Neural progenitor cell (in vitro differentiated cells): Measurements from ENCODE around the gene KLHL33. TPM values are rescaled to one million over a fixed set of nuclear protein-coding genes. Genes with fewer than 3 reads are reported as not detected.
A peak's percentile ranks its signal among the peaks of the same experiment; 100 is the strongest.

ENCODE experiments used
- DNase-seq: peaks from one replicate; pipeline ENCODE4 v3.0.0-alpha.2; 2016; ENCODE audit warnings: low spot score
- H2AFZ ChIP-seq: fragments of 200-600 bp; sonication (generic); replicated peaks from 2 replicates; pipeline ENCODE4 v1.6.1; 2016; ENCODE audit warnings: antibody characterized with exemption
- H3F3A ChIP-seq: fragments of 200-600 bp; sonication (generic); 2 replicates; pipeline ENCODE4 v1.6.1; 2016; ENCODE audit warnings: antibody characterized with exemption, low read depth
- H3K27ac ChIP-seq: fragments of 200-600 bp; sonication (generic); 2 replicates; pipeline ENCODE4 v1.5.1; 2016; ENCODE audit warnings: mild to moderate bottlenecking
- H3K27me3 ChIP-seq: fragments of 200-600 bp; sonication (generic); 2 replicates; pipeline ENCODE4 v1.6.1; 2016; ENCODE audit warnings: mild to moderate bottlenecking, moderate library complexity
- H3K36me3 ChIP-seq: fragments of 200-600 bp; sonication (generic); 2 replicates; pipeline ENCODE4 v1.5.1; 2016
- H3K4me1 ChIP-seq: fragments of 200-600 bp; sonication (generic); 2 replicates; pipeline ENCODE4 v1.6.1; 2016; ENCODE audit warnings: mixed run types
- H3K4me2 ChIP-seq: fragments of 200-600 bp; sonication (generic); 2 replicates; pipeline ENCODE4 v1.6.1; 2016
- H3K4me3 ChIP-seq: fragments of 200-600 bp; sonication (generic); 2 replicates; pipeline ENCODE4 v1.5.1; 2016
- H3K79me2 ChIP-seq: fragments of 200-600 bp; sonication (generic); 2 replicates; pipeline ENCODE4 v1.6.1; 2016; ENCODE audit warnings: low read depth
- H3K9ac ChIP-seq: fragments of 200-600 bp; sonication (generic); 2 replicates; pipeline ENCODE4 v1.6.1; 2016
- H3K9me3 ChIP-seq: fragments of 200-600 bp; sonication (generic); 2 replicates; pipeline ENCODE4 v1.5.1; 2016; ENCODE audit warnings: low read depth
- H4K20me1 ChIP-seq: fragments of 200-600 bp; sonication (generic); 2 replicates; pipeline ENCODE4 v1.6.1; 2016; ENCODE audit warnings: low read depth
- H3K27ac Mint-ChIP-seq: 3 replicates; pipeline ENCODE4 v1.8.0; 2021; ENCODE audit warnings: mixed read lengths
- H3K27me3 Mint-ChIP-seq: 2 replicates; pipeline ENCODE4 v1.8.0; 2022; ENCODE audit warnings: low read depth, mild to moderate bottlenecking, inconsistent platforms, moderate library complexity, mixed read lengths; ENCODE audit not compliant: insufficient read depth
- H3K36me3 Mint-ChIP-seq: 3 replicates; pipeline ENCODE4 v1.8.0; 2021; ENCODE audit warnings: mixed read lengths
- H3K4me1 Mint-ChIP-seq: 3 replicates; pipeline ENCODE4 v1.8.0; 2021; ENCODE audit warnings: mixed read lengths
- H3K4me3 Mint-ChIP-seq: 3 replicates; pipeline ENCODE4 v1.8.0; 2021; ENCODE audit warnings: mild to moderate bottlenecking, moderate library complexity, mixed read lengths
- H3K9me3 Mint-ChIP-seq: 3 replicates; pipeline ENCODE4 v1.8.0; 2020; ENCODE audit warnings: mixed read lengths
- CTCF ChIP-seq: fragments of 200-600 bp; sonication (generic); IDR thresholded peaks from 2 replicates; pipeline ENCODE4 v1.5.1; 2017; ENCODE audit warnings: antibody characterized with exemption, mild to moderate bottlenecking
- EZH2 ChIP-seq: fragments of 200-600 bp; sonication (generic); IDR thresholded peaks from 2 replicates; pipeline ENCODE4 v1.6.1; 2017; ENCODE audit warnings: antibody characterized with exemption, mild to moderate bottlenecking, moderate library complexity
- EZH2phosphoT487 ChIP-seq: fragments of 200-600 bp; sonication (generic); IDR thresholded peaks from 2 replicates; pipeline ENCODE4 v1.6.1; 2017; ENCODE audit warnings: antibody characterized with exemption
- total RNA-seq: library from RNA; depleted of rRNA; stranded (reverse); fragments of >200 nt; gene quantifications from 2 replicates; pipeline ENCODE4 v1.2.3, GENCODE V29; 2015; ENCODE audit warnings: low replicate concordance

The KLHL33 gene
- total RNA-seq, 1 donor from 2014 or later = not detected

DNA sequence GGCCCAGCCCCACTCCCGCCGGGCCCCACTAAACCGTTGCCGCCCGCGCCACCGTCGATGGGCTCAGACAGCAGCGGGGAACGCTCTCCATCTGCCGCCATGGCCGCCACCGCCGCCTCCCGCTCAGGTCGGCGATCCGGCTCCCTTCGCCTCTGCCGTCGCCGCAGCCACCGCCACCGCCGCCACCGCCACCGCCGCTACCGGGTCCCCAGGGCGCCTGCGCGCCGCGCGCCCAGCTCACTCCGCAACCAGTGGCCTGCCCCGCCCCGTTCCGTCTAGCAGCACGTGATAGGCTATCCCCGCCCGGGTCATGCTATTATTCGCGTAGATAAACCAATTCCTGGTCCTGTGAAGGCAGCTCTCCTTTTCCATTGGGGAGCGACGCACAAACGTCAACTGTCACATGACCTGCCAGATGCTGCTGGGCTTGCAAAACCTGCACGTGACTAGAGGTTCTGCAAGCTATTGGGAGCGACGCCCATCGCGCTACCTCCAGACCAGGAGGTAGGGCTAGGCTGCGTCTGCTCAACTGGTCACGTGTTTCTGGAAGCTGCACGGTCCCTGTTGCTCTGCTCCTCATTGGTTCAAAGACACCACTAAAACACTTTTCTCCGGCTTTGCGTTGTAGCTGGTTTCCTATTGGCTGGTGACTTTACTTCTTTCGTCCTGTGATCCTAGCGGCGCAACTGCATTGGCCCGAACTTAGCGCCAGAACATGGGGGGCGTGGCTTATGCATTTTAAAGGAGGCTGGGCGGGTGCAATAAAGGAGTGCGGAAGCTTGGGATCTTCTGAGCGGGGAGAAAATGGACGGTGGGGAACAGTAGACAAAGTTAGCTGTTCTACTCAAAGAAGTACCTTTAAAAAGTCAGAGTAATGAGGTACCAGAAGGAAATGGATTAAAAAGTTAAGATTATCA lies 25.5 kb upstream of the KLHL33 start, which contains the start of gene PIP4P1:
Gene PIP4P1, minus strand, starts transcription at position 210 of the 917 bp plus-strand sequence. Its CDS starts 109 bp downstream, at position 101.
- Histone ChIP-seq H3F3A (peaks cover 52% of the 10 kb centered on the region), H3K9me3 (no peaks in the 10 kb centered on the region), H3K79me2 (peaks cover 32% of the 10 kb centered on the region), H3K27me3 (no peaks in the 10 kb centered on the region), H2AFZ (no peak within 1 kb of the TSS), H3K4me2 (peak within 1 kb of the TSS; percentile 96), H3K4me1 (peaks cover 13% of the 10 kb centered on the region), H3K27ac (peak within 1 kb of the TSS; percentile 88), H3K9ac (peak within 1 kb of the TSS; percentile 89), H4K20me1 (peaks cover 14% of the 10 kb centered on the region), H3K4me3 (peak within 1 kb of the TSS; percentile 87), H3K36me3 (peaks cover 3% of the 10 kb centered on the region)
- Mint-ChIP-seq H3K36me3 (peaks cover 13% of the 10 kb centered on the region), H3K4me1 (peaks cover 20% of the 10 kb centered on the region), H3K27me3 (peaks cover 7% of the 10 kb centered on the region), H3K27ac (peak within 1 kb of the TSS; percentile 90), H3K4me3 (peak within 1 kb of the TSS; percentile 94), H3K9me3 (no peaks in the 10 kb centered on the region)
- TF ChIP-seq EZH2phosphoT487 (no peak), CTCF (no peak), EZH2 (no peak)
- peak; percentile 99 for DNase-seq

- Mint-ChIP-seq H3K4me1 (peaks cover 20% of the 10 kb centered on the region), H3K4me3 (peak overlapping the region; percentile 94), H3K36me3 (peaks cover 13% of the 10 kb centered on the region), H3K27ac (peak overlapping the region; percentile 13), H3K27me3 (peaks cover 7% of the 10 kb centered on the region), H3K9me3 (no peaks in the 10 kb centered on the region)
- Histone ChIP-seq H3K4me1 (peaks cover 13% of the 10 kb centered on the region), H3K4me2 (peak overlapping the region; percentile 96), H3K4me3 (peak overlapping the region; percentile 87), H3K9ac (peak overlapping the region; percentile 89), H3F3A (peaks cover 60% of the 10 kb centered on the region), H3K27me3 (no peaks in the 10 kb centered on the region), H3K36me3 (peaks cover 7% of the 10 kb centered on the region), H3K9me3 (no peaks in the 10 kb centered on the region), H4K20me1 (peaks cover 14% of the 10 kb centered on the region), H3K79me2 (peaks cover 40% of the 10 kb centered on the region), H3K27ac (peak overlapping the region; percentile 88), H2AFZ (no peak overlapping the region)
- no peak for DNase-seq
- TF ChIP-seq CTCF = no peak
- TF ChIP-seq EZH2phosphoT487 = no peak
- TF ChIP-seq EZH2 = no peak
These were observed 24.7 kb upstream of the KLHL33 start for GRCh38 chr14:20460458-20461224.

DNA sequence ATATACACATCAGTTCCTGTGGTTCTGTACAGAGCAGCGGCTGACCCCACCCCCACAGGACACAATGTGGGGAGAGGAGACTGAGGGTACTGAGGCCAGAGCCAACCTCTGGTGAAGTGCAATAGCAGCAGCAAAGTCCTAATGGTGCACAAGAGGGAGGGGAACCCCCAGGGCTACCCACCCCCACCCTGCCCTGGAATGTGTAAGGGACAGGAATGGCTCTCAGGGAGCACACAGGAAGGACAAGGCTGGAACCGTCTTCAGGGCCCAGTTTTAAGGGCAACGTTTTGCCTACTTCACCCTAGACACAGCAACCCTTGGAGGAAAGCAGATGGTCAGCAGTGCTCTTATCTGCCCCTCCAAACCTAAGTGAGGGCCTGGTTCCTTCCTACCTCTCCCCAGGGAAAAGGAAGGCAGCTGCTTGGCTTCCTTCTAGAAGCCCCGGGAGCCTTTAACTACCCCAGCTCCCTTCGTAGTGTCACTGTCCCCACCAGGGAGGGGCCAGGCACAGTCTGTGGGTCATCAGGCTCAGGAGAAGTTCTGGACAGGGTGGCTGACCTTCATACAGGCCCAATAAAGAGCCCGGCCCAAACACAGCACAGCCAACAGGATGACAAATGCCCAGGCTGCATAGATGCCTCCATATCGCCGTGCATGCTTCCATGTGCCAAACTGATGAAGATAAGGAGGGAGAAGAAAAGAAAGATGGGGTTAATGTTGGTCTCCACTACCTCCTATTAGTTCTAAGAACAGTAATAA lies 22.2 kb upstream of the KLHL33 start:
- Mint-ChIP-seq H3K4me3 (peak overlapping the region; percentile 57), H3K27ac (no peak overlapping the region), H3K36me3 (peaks cover 13% of the 10 kb centered on the region), H3K4me1 (peaks cover 20% of the 10 kb centered on the region), H3K27me3 (no peaks in the 10 kb centered on the region), H3K9me3 (no peaks in the 10 kb centered on the region)
- Histone ChIP-seq H3K27ac (no peak overlapping the region), H2AFZ (no peak overlapping the region), H3K27me3 (no peaks in the 10 kb centered on the region), H3K4me3 (no peak overlapping the region), H3F3A (peaks cover 69% of the 10 kb centered on the region), H3K4me2 (no peak overlapping the region), H3K9me3 (no peaks in the 10 kb centered on the region), H3K9ac (no peak overlapping the region), H4K20me1 (peaks cover 14% of the 10 kb centered on the region), H3K4me1 (peaks cover 13% of the 10 kb centered on the region), H3K79me2 (peaks cover 59% of the 10 kb centered on the region), H3K36me3 (peaks cover 7% of the 10 kb centered on the region)
- DNase-seq = no peak
- TF ChIP-seq EZH2phosphoT487 (no peak), CTCF (no peak), EZH2 (no peak)
